T-cell (primary cell): Measurements from ENCODE around the gene KIAA0753. TPM values are rescaled to one million over a fixed set of nuclear protein-coding genes. Genes with fewer than 3 reads are reported as not detected.

ENCODE experiments used
- ATAC-seq, 4 experiments: fragments of 200-7000 bp in 3 of 4; fragments of 150-1000 bp in 1 of 4; cut with Tn5 transposase; replicated peaks in 1 of 4; 1 replicate in 3 of 4; 2 replicates in 1 of 4; pipeline ENCODE4 v1.10.0; 2021; ENCODE audit warnings: moderate library complexity in 3 of 4, mild to moderate bottlenecking in 2 of 4, moderate number of reproducible peaks in 1 of 4
- CTCF ChIA-PET, 2 donors: fragments of 300-600 bp; sonication (Branson Sonifier 250); formaldehyde crosslinking; loops; one replicate each; lab custom pipeline; 2022; ENCODE audit warnings: antibody characterized with exemption in 2 of 2; lab: Charles Lee
- POLR2A ChIA-PET, 2 donors: fragments of 300-600 bp; sonication (Branson Sonifier 250); formaldehyde crosslinking; loops; one replicate each; lab custom pipeline; 2022; ENCODE audit warnings: antibody characterized with exemption in 2 of 2; lab: Charles Lee
- DNase-seq, 35 experiments: peaks; one replicate each; pipeline versions ENCODE4 v3.0.0 to v3.0.0-alpha.2; 2013 to 2023
- H3K27ac ChIP-seq: one replicate; pipeline ENCODE4 v1.5.1; 2013; ENCODE audit warnings: low read length
- H3K27me3 ChIP-seq, 2 experiments: replicated peaks in 1 of 2; 1 replicate in 1 of 2; 2 replicates in 1 of 2; pipeline versions ENCODE4 v1.6.1 to v1.7.0; 2013; ENCODE audit warnings: low read length in 1 of 2, mixed read lengths in 1 of 2; ENCODE audit not compliant: control insufficient read depth in 2 of 2, insufficient read depth in 2 of 2; ENCODE audit errors: extremely low read depth in 1 of 2
- H3K36me3 ChIP-seq, 2 donors: 1 replicate in 1 of 2; 2 replicates in 1 of 2; pipeline versions ENCODE4 v1.6.1 to v1.7.0; 2013; ENCODE audit warnings: low read length in 1 of 2; ENCODE audit not compliant: control insufficient read depth in 2 of 2, insufficient read depth in 1 of 2; ENCODE audit errors: extremely low read depth in 1 of 2
- H3K4me1 ChIP-seq, 2 experiments: 1 replicate in 1 of 2; 2 replicates in 1 of 2; pipeline versions ENCODE4 v1.6.1 to v1.7.0; 2013; ENCODE audit warnings: low read length in 2 of 2, mixed read lengths in 1 of 2; ENCODE audit not compliant: insufficient read depth in 2 of 2, control insufficient read depth in 1 of 2; ENCODE audit errors: extremely low read depth in 1 of 2
- H3K4me3 ChIP-seq, 2 donors: 1 replicate in 1 of 2; 2 replicates in 1 of 2; pipeline versions ENCODE4 v1.5.1 to v1.7.0; 2013; ENCODE audit warnings: mild to moderate bottlenecking in 2 of 2, low read length in 1 of 2, moderate library complexity in 1 of 2; ENCODE audit not compliant: control insufficient read depth in 1 of 2; ENCODE audit errors: extremely low read depth in 1 of 2
- H3K9me3 ChIP-seq: 2 replicates; pipeline ENCODE4 v1.7.0; 2013
- H3K27ac Mint-ChIP-seq, 2 donors: one replicate each; pipeline ENCODE4 v1.8.0; 2020 to 2021; ENCODE audit warnings: mild to moderate bottlenecking in 2 of 2, mixed read lengths in 2 of 2
- H3K27me3 Mint-ChIP-seq, 2 donors: one replicate each; pipeline ENCODE4 v1.8.0; 2021 to 2022; ENCODE audit warnings: mixed read lengths in 2 of 2
- H3K36me3 Mint-ChIP-seq: one replicate; pipeline ENCODE4 v1.8.0; 2021; ENCODE audit warnings: mixed read lengths
- H3K4me1 Mint-ChIP-seq, 3 donors: one replicate each; pipeline ENCODE4 v1.8.0; 2020 to 2022; ENCODE audit warnings: mixed read lengths in 3 of 3, mild to moderate bottlenecking in 1 of 3
- H3K4me3 Mint-ChIP-seq, 3 donors: one replicate each; pipeline ENCODE4 v1.8.0; 2020 to 2022; ENCODE audit warnings: mild to moderate bottlenecking in 3 of 3, mixed read lengths in 3 of 3, moderate library complexity in 3 of 3
- H3K9me3 Mint-ChIP-seq, 3 donors: one replicate each; pipeline ENCODE4 v1.8.0; 2020 to 2022; ENCODE audit warnings: mixed read lengths in 3 of 3
- WGBS: methylation state at CpG from one replicate; pipeline ENCODE4 v1.1.5; 2013; ENCODE audit warnings: missing lambda C conversion rate; ENCODE audit not compliant: insufficient coverage; 5-methylcytosine and 5-hydroxymethylcytosine counted together
- total RNA-seq, 35 experiments: library from RNA in 6 of 35; stranded (reverse) in 6 of 35; fragments of 120-200 nt in 1 of 35; gene quantifications; one replicate each; pipeline versions ENCODE4 v1.2.1 to v1.2.4 and lab custom pipeline; 2013 to 2026

Gene KIAA0753
- total RNA-seq, 5 donors from 2014 or later (not counting 1 experiment from before 2014, with no cell fraction given), result 12.4 to 16.9 (median 15.9) TPM

DNA sequence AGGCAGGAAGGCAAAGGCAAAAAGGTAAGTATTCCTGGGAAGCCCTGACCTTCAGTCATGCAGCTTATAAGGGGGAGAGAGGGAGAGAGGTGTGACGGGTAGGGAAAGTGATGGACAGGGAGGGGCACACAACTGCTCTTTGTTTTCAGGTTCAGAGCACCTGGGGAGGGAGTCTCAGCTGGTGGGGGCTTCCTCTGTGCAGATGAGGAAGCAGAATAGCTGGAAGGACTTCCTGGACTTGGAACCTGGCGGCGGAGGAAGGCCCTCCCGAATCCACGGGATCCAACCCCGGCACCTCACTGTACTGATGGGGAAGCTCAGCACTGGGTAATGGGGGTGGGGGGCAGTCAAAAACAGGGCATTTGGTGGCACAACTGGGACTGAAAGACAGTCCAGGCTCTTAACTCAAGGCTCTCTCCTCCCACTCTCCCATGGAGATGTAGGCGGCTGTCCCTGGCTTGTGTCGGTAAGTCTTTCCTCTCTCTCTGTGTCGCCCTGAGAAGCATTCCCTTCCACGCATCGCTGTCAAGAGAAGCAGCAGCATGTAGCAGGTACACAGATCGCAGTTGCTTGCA lies 72.2 kb downstream of the KIAA0753 start:
- WGBS, result 92% methylated on average over 10 of the region's 12 CpGs
- H3K4me3 ChIP-seq, result no peak overlapping the region
- peaks cover 0 to 9% of the 10 kb centered on the region in 2 experiments for H3K27me3 ChIP-seq
- Mint-ChIP-seq H3K4me1 (no peaks in the 10 kb centered on the region), H3K36me3 (peaks cover 6% of the 10 kb centered on the region), H3K9me3 (no peaks in the 10 kb centered on the region), H3K27me3 (peaks cover 14% of the 10 kb centered on the region in 2 donors), H3K27ac (no peak overlapping the region), H3K4me3 (no peak overlapping the region)
- ChIA-PET CTCF (no interaction called here), POLR2A (no interaction called here)
- H3K4me1 ChIP-seq, result no peaks in the 10 kb centered on the region
- H3K36me3 ChIP-seq, result no peaks in the 10 kb centered on the region
- no peaks in the 10 kb centered on the region for H3K9me3 ChIP-seq
- DNase-seq, result no peak
- ATAC-seq, result no peak
- no peak overlapping the region for H3K27ac ChIP-seq

DNA sequence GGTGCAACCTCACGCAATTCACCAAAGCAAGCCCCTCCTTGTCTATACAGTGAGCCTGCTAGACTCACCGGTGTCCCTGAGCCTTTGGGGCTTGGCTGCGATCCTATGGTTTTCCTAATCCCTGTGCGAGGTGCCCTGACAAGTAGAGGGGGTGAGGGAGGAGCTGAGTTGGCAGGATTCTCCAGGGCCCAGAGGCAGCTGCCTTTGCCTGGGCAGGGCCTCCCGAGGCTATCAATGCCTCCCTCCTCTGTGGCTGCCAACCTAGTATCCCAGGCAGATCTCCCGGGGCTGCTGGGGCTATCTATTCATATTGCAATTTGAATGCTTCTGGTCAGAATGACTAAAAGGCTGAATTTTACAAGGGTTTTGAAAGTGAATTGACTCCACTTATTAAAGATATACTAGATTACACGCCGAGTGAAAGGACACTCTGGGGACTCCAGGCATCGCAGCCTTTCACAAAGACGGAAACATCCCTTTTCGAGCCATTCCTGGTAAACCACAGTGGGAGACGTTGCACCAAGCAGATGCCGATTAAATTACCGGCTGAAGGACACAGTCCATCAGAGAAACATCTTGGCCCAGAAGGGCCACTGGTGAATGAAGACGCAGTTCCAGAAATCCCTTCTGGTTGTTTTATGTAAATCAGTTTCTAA lies 72.9 kb downstream of the KIAA0753 start:
- Histone ChIP-seq H3K36me3 (no peaks in the 10 kb centered on the region), H3K4me1 (no peaks in the 10 kb centered on the region), H3K9me3 (no peaks in the 10 kb centered on the region), H3K27ac (no peak overlapping the region), H3K27me3 (peaks cover 0 to 13% of the 10 kb centered on the region in 2 experiments), H3K4me3 (no peak overlapping the region)
- no peak overlapping the region for H3K27ac Mint-ChIP-seq
- H3K4me3 Mint-ChIP-seq, result no peak overlapping the region
- peaks cover 20% of the 10 kb centered on the region in 2 donors for H3K27me3 Mint-ChIP-seq
- WGBS, result 99% methylated on average over 11 of the region's 15 CpGs
- no peaks in the 10 kb centered on the region for H3K4me1 Mint-ChIP-seq
- DNase-seq (no peak), ATAC-seq (no peak)
- no peaks in the 10 kb centered on the region for H3K9me3 Mint-ChIP-seq
- ChIA-PET CTCF (no interaction called here), POLR2A (no interaction called here)
- peaks cover 6% of the 10 kb centered on the region for H3K36me3 Mint-ChIP-seq

DNA sequence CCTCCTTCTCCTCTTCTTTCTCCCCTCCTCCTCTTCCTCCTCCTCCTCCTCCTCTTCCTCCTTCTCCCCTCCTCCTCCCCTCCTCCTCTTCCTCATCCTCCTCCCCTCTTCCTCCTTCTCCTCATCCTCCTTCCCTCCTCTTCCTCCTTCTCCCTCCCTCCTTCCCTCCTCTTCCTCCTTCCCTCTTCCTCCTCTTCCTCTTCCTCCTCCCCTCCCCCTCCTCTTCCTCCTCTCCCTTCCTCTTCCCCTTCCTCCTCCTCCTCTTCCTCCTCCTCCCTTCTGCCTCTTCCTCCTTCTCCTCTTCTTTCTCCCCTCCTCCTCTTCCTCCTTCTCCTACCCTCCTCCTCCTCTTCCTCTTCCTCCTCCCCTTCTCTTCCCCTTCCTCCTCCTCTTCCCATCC lies 79.1 kb downstream of the KIAA0753 start:
- Histone ChIP-seq H3K27me3 (peaks cover 4 to 57% of the 10 kb centered on the region in 2 experiments), H3K9me3 (no peaks in the 10 kb centered on the region), H3K4me3 (no peak overlapping the region), H3K4me1 (peaks cover 0 to 6% of the 10 kb centered on the region in 2 experiments), H3K36me3 (no peaks in the 10 kb centered on the region), H3K27ac (no peak overlapping the region)
- Mint-ChIP-seq H3K4me3 (no peak overlapping the region), H3K36me3 (peaks cover 10% of the 10 kb centered on the region), H3K4me1 (peaks cover 4 to 5% (median 5%) of the 10 kb centered on the region in 3 donors), H3K9me3 (no peaks in the 10 kb centered on the region), H3K27me3 (peaks cover 46 to 58% of the 10 kb centered on the region in 2 donors), H3K27ac (no peak overlapping the region)
- DNase-seq (no peak), ATAC-seq (no peak)
- ChIA-PET POLR2A (no interaction called here), CTCF (no interaction called here)

DNA sequence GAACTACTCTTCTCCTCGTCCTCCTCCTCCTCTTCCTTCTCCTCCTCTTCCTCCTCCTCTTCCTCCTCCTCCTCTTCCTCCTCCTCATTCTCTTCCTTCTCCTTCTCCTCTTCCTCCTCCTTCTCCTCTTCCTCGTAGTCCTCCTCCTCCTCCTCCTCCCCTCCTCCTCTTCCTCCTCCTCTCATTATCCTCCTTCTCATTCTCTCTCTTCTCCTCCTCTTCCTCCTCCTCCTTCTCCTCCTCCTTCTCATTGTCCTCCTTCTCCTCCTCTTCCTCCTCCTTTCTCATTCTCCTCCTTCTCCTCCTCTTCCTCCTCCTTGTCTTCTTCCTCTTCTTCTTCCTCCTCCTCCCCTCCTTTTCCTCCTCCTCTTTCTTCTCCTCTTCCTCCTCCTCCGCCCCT lies 80.0 kb downstream of the KIAA0753 start:
- ATAC-seq, result no peak
- CTCF ChIA-PET, result no interaction called here
- DNase-seq, result no peak
- 76% methylated on average over 3 of the region's 3 CpGs for WGBS
- H3K9me3 Mint-ChIP-seq, result no peaks in the 10 kb centered on the region
- peaks cover 2 to 10% of the 10 kb centered on the region in 2 experiments for H3K4me1 ChIP-seq
- H3K27ac ChIP-seq, result no peak overlapping the region
- H3K4me3 ChIP-seq, result no peak overlapping the region
- H3K27ac Mint-ChIP-seq, result no peak overlapping the region
- peaks cover 43 to 58% of the 10 kb centered on the region in 2 donors for H3K27me3 Mint-ChIP-seq
- no peaks in the 10 kb centered on the region for H3K9me3 ChIP-seq
- H3K36me3 Mint-ChIP-seq, result peaks cover 6% of the 10 kb centered on the region
- H3K36me3 ChIP-seq, result no peaks in the 10 kb centered on the region
- peaks cover 4 to 56% of the 10 kb centered on the region in 2 experiments for H3K27me3 ChIP-seq
- H3K4me3 Mint-ChIP-seq, result no peak overlapping the region
- peaks cover 4 to 6% (median 5%) of the 10 kb centered on the region in 3 donors for H3K4me1 Mint-ChIP-seq
- POLR2A ChIA-PET, result no interaction called here

DNA sequence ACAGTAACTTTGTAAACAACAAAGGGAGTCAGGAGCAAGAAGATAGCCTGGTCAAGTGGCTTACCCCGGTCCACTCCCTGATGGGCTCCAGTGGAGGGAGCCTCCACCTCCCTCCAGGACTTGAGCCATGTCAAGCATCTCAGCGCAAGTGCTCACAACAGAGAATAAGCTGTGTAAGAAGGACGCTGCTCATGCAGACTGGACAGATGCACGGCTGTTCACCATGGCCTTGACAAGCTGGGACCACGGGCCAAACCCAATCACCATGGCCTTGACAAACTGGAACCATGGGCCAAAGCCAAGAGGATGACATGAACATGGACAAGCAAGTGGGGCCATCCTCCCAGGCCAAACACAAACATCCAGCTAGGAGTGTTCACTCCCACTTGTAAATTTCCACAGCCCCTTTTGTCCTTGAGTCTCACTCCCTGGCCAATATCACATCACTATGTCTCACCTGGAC lies 80.7 kb downstream of the KIAA0753 start:
- H3K27ac Mint-ChIP-seq, result no peak overlapping the region
- Histone ChIP-seq H3K36me3 (no peaks in the 10 kb centered on the region), H3K9me3 (no peaks in the 10 kb centered on the region), H3K27ac (no peak overlapping the region), H3K27me3 (peaks cover 7 to 63% of the 10 kb centered on the region in 2 experiments), H3K4me1 (peaks cover 2 to 16% of the 10 kb centered on the region in 2 experiments), H3K4me3 (no peak overlapping the region)
- H3K4me1 Mint-ChIP-seq, result peaks cover 8 to 13% (median 10%) of the 10 kb centered on the region in 3 donors
- DNase-seq (no peak), ATAC-seq (no peak)
- no peak overlapping the region for H3K4me3 Mint-ChIP-seq
- ChIA-PET POLR2A (no interaction called here), CTCF (no interaction called here)
- WGBS, result 87% methylated on average over 5 of the region's 5 CpGs
- H3K36me3 Mint-ChIP-seq, result peaks cover 6% of the 10 kb centered on the region
- H3K27me3 Mint-ChIP-seq, result peaks cover 49 to 64% of the 10 kb centered on the region in 2 donors
- no peaks in the 10 kb centered on the region for H3K9me3 Mint-ChIP-seq

DNA sequence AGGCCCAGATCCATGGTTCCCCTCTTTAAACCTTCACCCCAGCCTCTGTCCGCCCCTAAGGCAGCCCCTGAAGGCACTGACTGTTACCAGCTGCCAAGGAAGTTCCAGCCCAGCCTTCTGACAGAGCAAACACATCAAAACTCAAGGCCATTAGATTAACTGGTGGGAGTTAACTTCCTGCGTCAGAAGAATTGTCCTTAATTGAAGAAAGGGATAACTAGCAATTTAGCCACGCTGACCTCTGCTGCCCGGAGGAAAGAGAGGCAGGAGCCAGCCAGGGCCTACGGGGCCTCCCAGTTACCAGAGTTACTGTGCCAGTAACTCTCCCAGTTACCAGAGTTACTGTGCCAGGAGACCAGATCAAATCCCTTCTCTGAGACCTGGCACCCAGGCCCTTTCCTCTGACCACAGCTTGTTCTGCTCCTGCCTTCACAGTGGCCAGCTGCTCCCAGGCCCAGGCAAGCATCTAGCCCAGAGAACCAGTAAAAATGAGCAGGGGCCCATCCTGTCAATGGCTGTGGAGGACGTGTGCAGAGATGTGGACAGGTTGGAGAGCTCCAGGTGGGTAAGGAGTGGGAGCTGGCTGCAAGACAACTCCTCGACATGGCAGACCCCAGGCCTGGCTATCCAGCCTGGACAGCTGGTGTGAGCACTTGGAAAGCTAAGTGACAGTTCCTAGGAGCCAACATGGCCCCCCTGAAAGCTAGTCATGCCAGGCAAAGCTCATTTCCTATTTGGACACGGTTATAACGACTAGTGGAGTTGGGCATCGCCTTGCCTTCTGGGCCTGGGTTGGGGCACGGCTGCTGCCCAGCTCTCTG lies 81.4 kb downstream of the KIAA0753 start:
- H3K27me3 Mint-ChIP-seq, result peaks cover 50 to 64% of the 10 kb centered on the region in 2 donors

More for the DNA sequence above, 81.4 kb downstream of the KIAA0753 start:
- Mint-ChIP-seq H3K9me3 (no peaks in the 10 kb centered on the region), H3K4me1 (peaks cover 10 to 16% (median 12%) of the 10 kb centered on the region in 3 donors), H3K27ac (no peak overlapping the region), H3K36me3 (peaks cover 6% of the 10 kb centered on the region), H3K4me3 (no peak overlapping the region)
- no peak overlapping the region for H3K27ac ChIP-seq
- no peak overlapping the region for H3K4me3 ChIP-seq
- H3K27me3 ChIP-seq, result peaks cover 10 to 70% of the 10 kb centered on the region in 2 experiments
- ChIA-PET CTCF (no interaction called here), POLR2A (no interaction called here)
- WGBS, result 75% methylated on average over 10 of the region's 11 CpGs
- ATAC-seq (no peak), DNase-seq (no peak)
- H3K4me1 ChIP-seq, result peaks cover 2 to 16% of the 10 kb centered on the region in 2 experiments
- no peaks in the 10 kb centered on the region for H3K36me3 ChIP-seq
- H3K9me3 ChIP-seq, result no peaks in the 10 kb centered on the region
